HepG2 (cell line): Measurements from ENCODE around the gene FKBP1A. TPM values are rescaled to one million over a fixed set of nuclear protein-coding genes. Genes with fewer than 3 reads are reported as not detected.
A peak's percentile ranks its signal among the peaks of the same experiment; 100 is the strongest.

Experiments used
- ASH2L ChIP-seq: fragments of 300-600, 200-600 bp; sonication (generic); IDR thresholded peaks from 2 replicates; pipeline ENCODE4 v1.7.0; 2017; ENCODE audit warnings: low read depth, mild to moderate bottlenecking, moderate library complexity, mixed read lengths, low read length; ENCODE audit not compliant: insufficient read length
- GTF2F1 ChIP-seq: fragments of 150-350 bp; IDR thresholded peaks from 2 replicates; pipeline ENCODE4 v1.6.1; 2014; ENCODE audit warnings: low read length
- HBP1 ChIP-seq: IDR thresholded peaks from 2 replicates; pipeline ENCODE4 v1.6.1; 2016; ENCODE audit warnings: low read depth, control low read depth
- LBX2 ChIP-seq: sonication (generic); formaldehyde crosslinking; IDR thresholded peaks from 2 replicates; pipeline ENCODE4 v1.5.0; 2020; ENCODE audit warnings: missing genetic modification reagents, mild to moderate bottlenecking, borderline replicate concordance
- POGK ChIP-seq: sonication (generic); formaldehyde crosslinking; conservative IDR thresholded peaks from 2 replicates; pipeline ENCODE4 v1.8.0; 2022; ENCODE audit warnings: mild to moderate bottlenecking, moderate library complexity, missing genetic modification reagents
- RARA ChIP-seq: IDR thresholded peaks from 2 replicates; pipeline ENCODE4 v1.6.1; 2016; ENCODE audit warnings: missing genetic modification reagents, missing compliant biosample characterization
- SAP130 ChIP-seq: IDR thresholded peaks from 2 replicates; pipeline ENCODE4 v1.6.1; 2016; ENCODE audit warnings: low read depth
- SNAPC4 ChIP-seq: sonication (generic); formaldehyde crosslinking; IDR thresholded peaks from 2 replicates; pipeline ENCODE4 v1.4.0; 2020; ENCODE audit warnings: mild to moderate bottlenecking, missing genetic modification reagents
- TCF12 ChIP-seq, 2 experiments: fragments of 450-650 bp in 1 of 2; sonication (generic) in 1 of 2; formaldehyde crosslinking in 1 of 2; IDR thresholded peaks; 2 replicates each; pipeline versions ENCODE4 v1.6.1 to v1.8.0; 2017 to 2022; ENCODE audit warnings: antibody characterized with exemption in 1 of 2, mild to moderate bottlenecking in 1 of 2, missing genetic modification reagents in 1 of 2, moderate library complexity in 1 of 2
- THAP8 ChIP-seq: sonication (generic); formaldehyde crosslinking; IDR thresholded peaks from 2 replicates; pipeline ENCODE4 v1.5.1; 2020; ENCODE audit warnings: missing genetic modification reagents, mild to moderate bottlenecking, borderline replicate concordance
- TIGD3 ChIP-seq: sonication (generic); formaldehyde crosslinking; IDR thresholded peaks from 2 replicates; pipeline ENCODE4 v1.5.1; 2020; ENCODE audit warnings: mild to moderate bottlenecking, missing genetic modification reagents, borderline replicate concordance
- ZBTB1 ChIP-seq: sonication (generic); formaldehyde crosslinking; IDR thresholded peaks from 2 replicates; pipeline ENCODE4 v1.4.0; 2020; ENCODE audit warnings: missing genetic modification reagents, borderline replicate concordance
- ZNF547 ChIP-seq: sonication (generic); formaldehyde crosslinking; IDR thresholded peaks from 2 replicates; pipeline ENCODE4 v1.5.1; 2020; ENCODE audit warnings: mild to moderate bottlenecking, missing genetic modification reagents
- ZNF563 ChIP-seq: sonication (generic); formaldehyde crosslinking; IDR thresholded peaks from 2 replicates; pipeline ENCODE4 v1.8.0; 2022; ENCODE audit warnings: mild to moderate bottlenecking, moderate library complexity, missing genetic modification reagents
- ZNF710 ChIP-seq: sonication (generic); formaldehyde crosslinking; IDR thresholded peaks from 2 replicates; pipeline ENCODE4 v1.5.0; 2020; ENCODE audit warnings: mild to moderate bottlenecking, missing genetic modification reagents, borderline replicate concordance
- polyA plus RNA-seq, 8 experiments: library from polyadenylated mRNA; depleted of rRNA in 3 of 8; stranded (reverse) in 7 of 8; unstranded in 1 of 8; fragments of >200 nt; fragmentation: Illumina TruSeq in 4 of 8; extraction: Trizol in 4 of 8; gene quantifications; 2 replicates each; pipeline versions ENCODE4 v1.2.1 to v1.2.3, GENCODE V29; 2011 to 2016; ENCODE audit warnings: low read depth in 4 of 8, missing spikeins in 1 of 8, mixed read lengths in 1 of 8; ENCODE audit not compliant: insufficient read depth in 1 of 8
- total RNA-seq, 5 experiments: library from RNA; depleted of rRNA; stranded (reverse); fragments of >200 nt; fragmentation: Illumina TruSeq; extraction: Trizol; gene quantifications; 2 replicates each; pipeline ENCODE4 v1.2.3, GENCODE V29; 2016; ENCODE audit warnings: low read depth in 1 of 5

FKBP1A gene
- total and polyA plus RNA-seq, 2 of the 13 experiments (the other 11 are each of a cell fraction or from before 2014, with no cell fraction given): 119 to 468 TPM

- TF ChIP-seq SNAPC4 (CRISPR knock-in tag) (no peak), POGK (CRISPR knock-in tag) (0 out of 2 replicates have a peak, but pooled peaks have one; percentile 38), ASH2L (no peak), ZNF547 (CRISPR knock-in tag) (no peak), SAP130 (peak; percentile 41; the same call in 1 of the 2 replicates), TIGD3 (CRISPR knock-in tag) (no peak), LBX2 (CRISPR knock-in tag) (no peak), RARA (no peak), THAP8 (no peak), GTF2F1 (no peak), ZNF563 (CRISPR knock-in tag) (no peak), ZBTB1 (CRISPR knock-in tag) (no peak), ZNF710 (CRISPR knock-in tag) (no peak), TCF12 (IDR thresholded peaks at IDR 0.05) (no peak), TCF12 (CRISPR knock-in tag; IDR thresholded peaks at IDR 0.05) (no peak), HBP1 (no peak)
Measured at GRCh38 chr20:1437235-1437904, 44.5 kb upstream of the FKBP1A start (continued).
